AG08396 (cell line): ENCODE results near the gene POU2AF1.

Experiments used
- DNase-seq: peaks from one replicate; pipeline ENCODE4 v3.0.0; 2012; ENCODE audit warnings: low spot score, mixed read lengths

Gene POU2AF1

GRCh38 chr11:111378861-111379601 lies at the start of gene POU2AF1:
POU2AF1 (minus strand) TSS chr11:111379275; CDS start chr11:111379177, 98 bp downstream.
- peak; percentile 28 for DNase-seq

GRCh38 chr11:111428113-111428876 lies 49.2 kb upstream of the POU2AF1 start:
- DNase-seq, result no peak

- no peak for DNase-seq
Measured at GRCh38 chr11:111427471-111427912, 48.4 kb upstream of the POU2AF1 start.

GRCh38 chr11:111426617-111427016 lies 47.5 kb upstream of the POU2AF1 start:
- DNase-seq, result no peak

GRCh38 chr11:111423250-111423615 lies 44.2 kb upstream of the POU2AF1 start:
- DNase-seq, result no peak

GRCh38 chr11:111422494-111423249 lies 43.6 kb upstream of the POU2AF1 start:
- peak; percentile 24 for DNase-seq

GRCh38 chr11:111421251-111421650 lies 42.2 kb upstream of the POU2AF1 start:
- no peak for DNase-seq

- no peak for DNase-seq
Measured at GRCh38 chr11:111419641-111420327, 40.7 kb upstream of the POU2AF1 start.

GRCh38 chr11:111419181-111419580 lies 40.1 kb upstream of the POU2AF1 start:
- no peak for DNase-seq

- DNase-seq, result no peak
Measured at GRCh38 chr11:111418436-111418787, 39.3 kb upstream of the POU2AF1 start.

GRCh38 chr11:111417766-111418435 lies 38.8 kb upstream of the POU2AF1 start:
- peak; percentile 50 for DNase-seq

- no peak for DNase-seq
Measured at GRCh38 chr11:111417011-111417765, 38.1 kb upstream of the POU2AF1 start.

GRCh38 chr11:111416231-111416960 lies 37.3 kb upstream of the POU2AF1 start:
- DNase-seq, result no peak

- DNase-seq, result no peak
Measured at GRCh38 chr11:111414936-111415335, 35.9 kb upstream of the POU2AF1 start.

- DNase-seq, result no peak
Measured at GRCh38 chr11:111414267-111414931, 35.3 kb upstream of the POU2AF1 start.

- DNase-seq, result no peak
Measured at GRCh38 chr11:111413849-111414248, 34.8 kb upstream of the POU2AF1 start.

GRCh38 chr11:111412293-111412692 lies 33.2 kb upstream of the POU2AF1 start:
- no peak for DNase-seq

GRCh38 chr11:111411456-111411855 lies 32.4 kb upstream of the POU2AF1 start:
- no peak for DNase-seq

GRCh38 chr11:111410951-111411350 lies 31.9 kb upstream of the POU2AF1 start:
- DNase-seq, result no peak

GRCh38 chr11:111409915-111410314 lies 30.8 kb upstream of the POU2AF1 start:
- DNase-seq, result no peak
